ENCODE results near the gene CLCN4. TPM values are rescaled to one million over a fixed set of nuclear protein-coding genes. Genes with fewer than 3 reads are reported as not detected.

Gene CLCN4
- total RNA-seq, 2 experiments from 2014 or later = not detected

GRCh38 chrX:10184411-10184810, 27.6 kb downstream of the CLCN4 start:
- Mint-ChIP-seq H3K4me3 (no peak overlapping the region), H3K27me3 (no peaks in the 10 kb centered on the region), H3K36me3 (ENCODE audit: low read depth) (no peaks in the 10 kb centered on the region), H3K9me3 (no peaks in the 10 kb centered on the region), H3K4me1 (ENCODE audit: low read depth) (no peaks in the 10 kb centered on the region), H3K27ac (no peak overlapping the region)
- TF ChIP-seq, protein P1, sequence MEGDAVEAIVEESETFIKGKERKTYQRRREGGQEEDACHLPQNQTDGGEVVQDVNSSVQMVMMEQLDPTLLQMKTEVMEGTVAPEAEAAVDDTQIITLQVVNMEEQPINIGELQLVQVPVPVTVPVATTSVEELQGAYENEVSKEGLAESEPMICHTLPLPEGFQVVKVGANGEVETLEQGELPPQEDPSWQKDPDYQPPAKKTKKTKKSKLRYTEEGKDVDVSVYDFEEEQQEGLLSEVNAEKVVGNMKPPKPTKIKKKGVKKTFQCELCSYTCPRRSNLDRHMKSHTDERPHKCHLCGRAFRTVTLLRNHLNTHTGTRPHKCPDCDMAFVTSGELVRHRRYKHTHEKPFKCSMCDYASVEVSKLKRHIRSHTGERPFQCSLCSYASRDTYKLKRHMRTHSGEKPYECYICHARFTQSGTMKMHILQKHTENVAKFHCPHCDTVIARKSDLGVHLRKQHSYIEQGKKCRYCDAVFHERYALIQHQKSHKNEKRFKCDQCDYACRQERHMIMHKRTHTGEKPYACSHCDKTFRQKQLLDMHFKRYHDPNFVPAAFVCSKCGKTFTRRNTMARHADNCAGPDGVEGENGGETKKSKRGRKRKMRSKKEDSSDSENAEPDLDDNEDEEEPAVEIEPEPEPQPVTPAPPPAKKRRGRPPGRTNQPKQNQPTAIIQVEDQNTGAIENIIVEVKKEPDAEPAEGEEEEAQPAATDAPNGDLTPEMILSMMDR (IDR thresholded peaks at IDR 0.05) = no peak
- H3K27me3 ChIP-seq (ENCODE audit: control insufficient read depth in 1 of 2, insufficient read depth in 2 of 2, low read length in 2 of 2) = peaks cover 0 to 2% of the 10 kb centered on the region in 2 experiments
- ChIA-PET POLR2A (no interaction called here), CTCF (no interaction called here)
- intact Hi-C loops (cut with DNase I, micrococcal nuclease) = no loop called here
- H3K27ac ChIP-seq (ENCODE audit: low read depth in 1 of 2, low read length in 2 of 2) = no peak overlapping the region
- no peaks in the 10 kb centered on the region for H3K36me3 ChIP-seq (ENCODE audit: insufficient read depth, low read length)
- H3K4me1 ChIP-seq (ENCODE audit: insufficient read depth, low read length) = no peaks in the 10 kb centered on the region
- DNase-seq = no peak
- no peak overlapping the region for H3K4me3 ChIP-seq (ENCODE audit: low read length)
- ATAC-seq (ENCODE audit: poor library complexity) = no peak
- H3K9me3 ChIP-seq (ENCODE audit: control insufficient read depth in 1 of 2, insufficient read depth in 1 of 2, low read length in 2 of 2) = no peaks in the 10 kb centered on the region

GRCh38 chrX:10186355-10186754, 29.6 kb downstream of the CLCN4 start:
- TF ChIP-seq, protein P1 (IDR thresholded peaks at IDR 0.05) = no peak
- H3K4me1 Mint-ChIP-seq (ENCODE audit: low read depth) = no peaks in the 10 kb centered on the region
- H3K27me3 Mint-ChIP-seq = no peaks in the 10 kb centered on the region
- ChIA-PET CTCF (no interaction called here), POLR2A (no interaction called here)
- H3K9me3 Mint-ChIP-seq = no peaks in the 10 kb centered on the region
- Histone ChIP-seq H3K27ac (ENCODE audit: low read depth in 1 of 2, low read length in 2 of 2) (no peak overlapping the region), H3K36me3 (ENCODE audit: insufficient read depth, low read length) (no peaks in the 10 kb centered on the region), H3K27me3 (ENCODE audit: control insufficient read depth in 1 of 2, insufficient read depth in 2 of 2, low read length in 2 of 2) (no peaks in the 10 kb centered on the region), H3K4me1 (ENCODE audit: insufficient read depth, low read length) (no peaks in the 10 kb centered on the region), H3K4me3 (ENCODE audit: low read length) (no peak overlapping the region), H3K9me3 (ENCODE audit: control insufficient read depth in 1 of 2, insufficient read depth in 1 of 2, low read length in 2 of 2) (no peaks in the 10 kb centered on the region)
- H3K4me3 Mint-ChIP-seq = no peak overlapping the region
- no peak for DNase-seq
- H3K27ac Mint-ChIP-seq = no peak overlapping the region
- no peak for ATAC-seq (ENCODE audit: poor library complexity)
- intact Hi-C loops (cut with DNase I, micrococcal nuclease) = no loop called here
- no peaks in the 10 kb centered on the region for H3K36me3 Mint-ChIP-seq (ENCODE audit: low read depth)

DNA sequence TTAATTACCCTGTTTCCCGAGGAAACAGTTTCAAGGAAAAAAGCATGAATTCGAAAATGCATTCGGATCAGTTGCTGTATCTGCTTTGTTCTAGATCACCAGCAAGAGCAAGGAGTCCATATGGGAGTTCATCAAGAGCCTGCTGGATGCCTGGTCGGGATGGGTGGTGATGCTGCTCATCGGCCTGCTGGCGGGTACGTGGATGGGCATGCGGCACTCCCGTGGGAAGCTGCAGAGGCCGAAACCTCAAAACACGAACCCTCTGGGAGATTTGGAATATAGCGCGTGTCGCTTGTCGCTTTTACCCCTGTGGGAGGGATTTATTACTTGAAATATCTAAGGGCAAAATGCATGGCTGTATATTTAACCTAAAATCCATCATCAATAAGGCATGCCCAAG, 30.6 kb downstream of the CLCN4 start:
- H3K9me3 Mint-ChIP-seq = no peaks in the 10 kb centered on the region

More for the DNA sequence above, 30.6 kb downstream of the CLCN4 start:
- no peaks in the 10 kb centered on the region for H3K36me3 ChIP-seq (ENCODE audit: insufficient read depth, low read length)
- ChIA-PET POLR2A (no interaction called here), CTCF (no interaction called here)
- H3K27me3 ChIP-seq (ENCODE audit: control insufficient read depth in 1 of 2, insufficient read depth in 2 of 2, low read length in 2 of 2) = no peaks in the 10 kb centered on the region
- Mint-ChIP-seq H3K36me3 (ENCODE audit: low read depth) (no peaks in the 10 kb centered on the region), H3K4me3 (no peak overlapping the region), H3K27me3 (peaks cover 4% of the 10 kb centered on the region), H3K4me1 (ENCODE audit: low read depth) (no peaks in the 10 kb centered on the region), H3K27ac (no peak overlapping the region)
- intact Hi-C loops (cut with DNase I, micrococcal nuclease) = no loop called here
- TF ChIP-seq, protein P1 (IDR thresholded peaks at IDR 0.05) = no peak
- H3K27ac ChIP-seq (ENCODE audit: low read depth in 1 of 2, low read length in 2 of 2) = no peak overlapping the region
- ATAC-seq (ENCODE audit: poor library complexity) (no peak), DNase-seq (no peak)
- H3K9me3 ChIP-seq (ENCODE audit: control insufficient read depth in 1 of 2, insufficient read depth in 1 of 2, low read length in 2 of 2) = no peaks in the 10 kb centered on the region
- no peaks in the 10 kb centered on the region for H3K4me1 ChIP-seq (ENCODE audit: insufficient read depth, low read length)
- H3K4me3 ChIP-seq (ENCODE audit: low read length) = no peak overlapping the region

Data from CD4-positive, alpha-beta T cell (primary cell).